ENCODE results near the gene SOCS1. TPM values are rescaled to one million over a fixed set of nuclear protein-coding genes. Genes with fewer than 3 reads are reported as not detected.

SOCS1 gene
- total and polyA plus RNA-seq, 2 donors (not counting 1 experiment from before 2014, with no cell fraction given): 29.7 to 107 TPM

DNA sequence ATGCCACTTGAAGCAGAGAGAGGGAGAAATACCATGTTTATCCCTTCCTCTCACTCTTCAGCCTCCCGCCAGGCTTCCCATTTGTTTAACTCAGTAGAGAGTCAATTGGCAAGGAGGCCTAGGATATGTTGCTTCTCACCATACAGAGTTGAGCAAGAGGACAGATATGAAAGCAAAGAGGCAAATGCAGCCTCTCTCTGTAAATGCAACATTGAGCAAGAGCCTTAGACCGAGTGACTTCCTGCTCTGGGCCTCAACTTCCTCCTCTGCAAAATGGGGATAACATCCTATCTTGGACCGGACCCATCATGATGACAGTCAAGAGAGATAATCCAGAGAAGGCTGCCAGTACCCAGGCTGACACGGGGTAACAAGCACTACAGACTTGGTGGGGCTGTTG, 36.8 kb downstream of the SOCS1 start:
- Histone ChIP-seq H3K9me3 (ENCODE audit: control extremely low read depth in 1 of 3, control insufficient read depth in 2 of 3, insufficient read depth in 1 of 3, low read length in 2 of 3) (peaks cover 0 to 32% (median 13%) of the 10 kb centered on the region in 3 donors), H3K79me2 (ENCODE audit: control insufficient read depth, insufficient read depth, low read length) (no peaks in the 10 kb centered on the region), H3K4me3 (ENCODE audit: control extremely low read depth in 1 of 5, extremely low read depth in 1 of 5, insufficient read depth in 1 of 5, low read depth in 2 of 5, low read length in 4 of 5) (no peak overlapping the region), H3K27me3 (replicated peaks in 1 of 4; ENCODE audit: control extremely low read depth in 1 of 4, control insufficient read depth in 3 of 4, insufficient read depth in 4 of 4, low read length in 3 of 4) (no peaks in the 10 kb centered on the region), H3K36me3 (replicated peaks in 1 of 2; ENCODE audit: control extremely low read depth in 1 of 2, control insufficient read depth in 1 of 2, extremely low read depth in 1 of 2, insufficient read depth in 2 of 2, low read length in 1 of 2) (no peaks in the 10 kb centered on the region), H2AFZ (ENCODE audit: insufficient read depth, low read depth, low read length, poor library complexity, severe bottlenecking) (no peak overlapping the region), H3K4me2 (replicated peaks; ENCODE audit: low read depth, low read length, poor library complexity, severe bottlenecking) (no peak overlapping the region), H4K20me1 (ENCODE audit: control insufficient read depth, insufficient read depth, low read length, poor library complexity, severe bottlenecking) (no peaks in the 10 kb centered on the region), H3K4me1 (ENCODE audit: control insufficient read depth in 2 of 2, insufficient read depth in 2 of 2, low read length in 2 of 2) (peaks cover 11 to 16% of the 10 kb centered on the region in 2 donors), H3K27ac (ENCODE audit: low read length in 2 of 2) (no peak overlapping the region), H3K9ac (ENCODE audit: low read length) (no peak overlapping the region)
- no peaks in the 10 kb centered on the region for H3K27me3 Mint-ChIP-seq
- DNase-seq (no peak), ATAC-seq (ENCODE audit: low read depth) (no peak)
- no peak overlapping the region for H3K27ac Mint-ChIP-seq
- peaks cover 9% of the 10 kb centered on the region for H3K4me1 Mint-ChIP-seq
- intact Hi-C loops (cut with micrococcal nuclease): no loop called here
- no peak for TF ChIP-seq EZH2 (IDR thresholded peaks at IDR 0.05; ENCODE audit: borderline replicate concordance, insufficient read depth, low read depth, low read length, poor library complexity, severe bottlenecking)
- TF ChIP-seq, protein P1, sequence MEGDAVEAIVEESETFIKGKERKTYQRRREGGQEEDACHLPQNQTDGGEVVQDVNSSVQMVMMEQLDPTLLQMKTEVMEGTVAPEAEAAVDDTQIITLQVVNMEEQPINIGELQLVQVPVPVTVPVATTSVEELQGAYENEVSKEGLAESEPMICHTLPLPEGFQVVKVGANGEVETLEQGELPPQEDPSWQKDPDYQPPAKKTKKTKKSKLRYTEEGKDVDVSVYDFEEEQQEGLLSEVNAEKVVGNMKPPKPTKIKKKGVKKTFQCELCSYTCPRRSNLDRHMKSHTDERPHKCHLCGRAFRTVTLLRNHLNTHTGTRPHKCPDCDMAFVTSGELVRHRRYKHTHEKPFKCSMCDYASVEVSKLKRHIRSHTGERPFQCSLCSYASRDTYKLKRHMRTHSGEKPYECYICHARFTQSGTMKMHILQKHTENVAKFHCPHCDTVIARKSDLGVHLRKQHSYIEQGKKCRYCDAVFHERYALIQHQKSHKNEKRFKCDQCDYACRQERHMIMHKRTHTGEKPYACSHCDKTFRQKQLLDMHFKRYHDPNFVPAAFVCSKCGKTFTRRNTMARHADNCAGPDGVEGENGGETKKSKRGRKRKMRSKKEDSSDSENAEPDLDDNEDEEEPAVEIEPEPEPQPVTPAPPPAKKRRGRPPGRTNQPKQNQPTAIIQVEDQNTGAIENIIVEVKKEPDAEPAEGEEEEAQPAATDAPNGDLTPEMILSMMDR (IDR thresholded peaks at IDR 0.05): no peak
- 65% methylated on average over 2 of the region's 4 CpGs for WGBS (ENCODE audit: insufficient coverage)
- CTCF ChIA-PET: interaction anchor here (1.1 to 1.4 kb wide), 2 partner anchors 33 to 35 kb away, joined by 3 to 5 read pairs; no protein-coding TSS in a partner anchor
- POLR2A ChIA-PET: no interaction called here
- no peak overlapping the region for H3K4me3 Mint-ChIP-seq
- peaks cover 11% of the 10 kb centered on the region for H3K9me3 Mint-ChIP-seq (ENCODE audit: insufficient read depth)

DNA sequence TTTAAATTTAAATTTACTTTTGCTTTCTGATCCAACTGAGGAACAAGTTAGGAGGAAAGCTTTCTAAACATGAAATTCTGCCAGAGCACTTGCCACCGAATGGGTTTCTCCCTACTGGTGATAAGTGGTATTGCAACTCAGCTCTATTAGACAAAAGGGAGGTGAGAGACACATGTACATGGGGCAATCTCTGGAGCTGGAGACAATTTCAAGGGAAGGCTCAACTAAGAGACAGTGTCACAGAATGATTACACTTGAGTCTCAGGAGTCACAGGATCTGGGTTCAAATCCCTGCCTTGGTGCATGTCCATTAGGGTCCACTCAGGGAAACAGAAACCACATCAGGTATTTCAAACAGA, 37.4 kb downstream of the SOCS1 start:
- DNase-seq (no peak), ATAC-seq (ENCODE audit: low read depth) (no peak)
- Histone ChIP-seq H3K27ac (ENCODE audit: low read length in 2 of 2) (no peak overlapping the region), H3K36me3 (replicated peaks in 1 of 2; ENCODE audit: control extremely low read depth in 1 of 2, control insufficient read depth in 1 of 2, extremely low read depth in 1 of 2, insufficient read depth in 2 of 2, low read length in 1 of 2) (no peaks in the 10 kb centered on the region), H3K4me1 (ENCODE audit: control insufficient read depth in 2 of 2, insufficient read depth in 2 of 2, low read length in 2 of 2) (peaks cover 5 to 10% of the 10 kb centered on the region in 2 donors), H3K9ac (ENCODE audit: low read length) (no peak overlapping the region), H2AFZ (ENCODE audit: insufficient read depth, low read depth, low read length, poor library complexity, severe bottlenecking) (no peak overlapping the region), H3K79me2 (ENCODE audit: control insufficient read depth, insufficient read depth, low read length) (no peaks in the 10 kb centered on the region), H4K20me1 (ENCODE audit: control insufficient read depth, insufficient read depth, low read length, poor library complexity, severe bottlenecking) (no peaks in the 10 kb centered on the region), H3K9me3 (ENCODE audit: control extremely low read depth in 1 of 3, control insufficient read depth in 2 of 3, insufficient read depth in 1 of 3, low read length in 2 of 3) (peaks cover 0 to 32% (median 13%) of the 10 kb centered on the region in 3 donors), H3K4me3 (ENCODE audit: control extremely low read depth in 1 of 5, extremely low read depth in 1 of 5, insufficient read depth in 1 of 5, low read depth in 2 of 5, low read length in 4 of 5) (no peak overlapping the region), H3K4me2 (replicated peaks; ENCODE audit: low read depth, low read length, poor library complexity, severe bottlenecking) (no peak overlapping the region), H3K27me3 (replicated peaks in 1 of 4; ENCODE audit: control extremely low read depth in 1 of 4, control insufficient read depth in 3 of 4, insufficient read depth in 4 of 4, low read length in 3 of 4) (no peaks in the 10 kb centered on the region)
- peaks cover 11% of the 10 kb centered on the region for H3K9me3 Mint-ChIP-seq (ENCODE audit: insufficient read depth)
- H3K27ac Mint-ChIP-seq: no peak overlapping the region
- no peaks in the 10 kb centered on the region for H3K27me3 Mint-ChIP-seq
- intact Hi-C loops (cut with micrococcal nuclease): no loop called here
- POLR2A ChIA-PET: interaction anchor here (1.0 kb wide), 1 partner anchor 13 kb away, joined by 3 read pairs; no protein-coding TSS in a partner anchor
- TF ChIP-seq EZH2 (IDR thresholded peaks at IDR 0.05; ENCODE audit: borderline replicate concordance, insufficient read depth, low read depth, low read length, poor library complexity, severe bottlenecking): no peak
- TF ChIP-seq, protein P1 (IDR thresholded peaks at IDR 0.05): peak; percentile 42
- peaks cover 5% of the 10 kb centered on the region for H3K4me1 Mint-ChIP-seq
- no peak overlapping the region for H3K4me3 Mint-ChIP-seq
- CTCF ChIA-PET: interaction anchor here (1.1 to 1.5 kb wide), 4 partner anchors 33 to 152 kb away, joined by 3 to 5 read pairs (median 4); no protein-coding TSS in a partner anchor
- WGBS (ENCODE audit: insufficient coverage): 100% methylated on average over 1 of the region's 1 CpG

Measured in B cell (primary cell).